Astrocyte (in vitro differentiated cells and primary cell): Measurements from ENCODE around the gene TENM4. TPM values are rescaled to one million over a fixed set of nuclear protein-coding genes. Genes with fewer than 3 reads are reported as not detected.

Experiments used
- DNase-seq: peaks from one replicate; pipeline ENCODE4 v3.0.0-alpha.2; 2010; ENCODE audit warnings: low read depth
- FAIRE-seq: peaks from 2 replicates; lab custom pipeline; 2011; peaks lifted over from hg19 to GRCh38; lab: Jason Lieb, UNC
- H2AFZ ChIP-seq: 2 replicates; pipeline ENCODE4 v1.6.0; 2012; ENCODE audit warnings: low read depth, low read length, inconsistent platforms
- H3K27ac ChIP-seq: 2 replicates; pipeline ENCODE4 v1.5.1; 2011; ENCODE audit warnings: low read depth, low read length, inconsistent platforms
- H3K27me3 ChIP-seq: 2 replicates; pipeline ENCODE4 v1.6.0; 2011; ENCODE audit warnings: low read length, inconsistent platforms; ENCODE audit not compliant: insufficient read depth
- H3K36me3 ChIP-seq: 2 replicates; pipeline ENCODE4 v1.5.1; 2011; ENCODE audit warnings: low read length, inconsistent platforms; ENCODE audit not compliant: insufficient read depth
- H3K4me1 ChIP-seq: 2 replicates; pipeline ENCODE4 v1.5.1; 2011; ENCODE audit warnings: low read length, inconsistent platforms; ENCODE audit not compliant: insufficient read depth
- H3K4me2 ChIP-seq: 2 replicates; pipeline ENCODE4 v1.6.0; 2012; ENCODE audit warnings: low read length, inconsistent platforms
- H3K4me3 ChIP-seq: 2 replicates; pipeline ENCODE4 v1.5.1; 2011; ENCODE audit warnings: low read depth, mild to moderate bottlenecking, low read length, inconsistent platforms; ENCODE audit not compliant: insufficient read depth
- H3K79me2 ChIP-seq: 2 replicates; pipeline ENCODE4 v1.6.0; 2012; ENCODE audit warnings: mild to moderate bottlenecking, low read length, inconsistent platforms; ENCODE audit not compliant: insufficient read depth
- H3K9ac ChIP-seq: 2 replicates; pipeline ENCODE4 v1.6.0; 2012; ENCODE audit warnings: mild to moderate bottlenecking, low read length, inconsistent platforms
- H3K9me3 ChIP-seq: 2 replicates; pipeline ENCODE4 v1.5.1; 2012; ENCODE audit warnings: low read depth, mild to moderate bottlenecking, low read length, inconsistent platforms; ENCODE audit not compliant: insufficient read depth
- H4K20me1 ChIP-seq: 2 replicates; pipeline ENCODE4 v1.6.0; 2012; ENCODE audit warnings: low read length, inconsistent platforms; ENCODE audit not compliant: insufficient read depth
- H3K27ac Mint-ChIP-seq: one replicate; pipeline ENCODE4 v1.8.0; 2021; ENCODE audit warnings: mild to moderate bottlenecking, mixed read lengths; ENCODE audit not compliant: unreplicated experiment
- H3K27me3 Mint-ChIP-seq: one replicate; pipeline ENCODE4 v1.8.0; 2021; ENCODE audit warnings: low read depth, mixed read lengths; ENCODE audit not compliant: unreplicated experiment
- H3K36me3 Mint-ChIP-seq: one replicate; pipeline ENCODE4 v1.8.0; 2021; ENCODE audit warnings: low read depth, mixed read lengths; ENCODE audit not compliant: unreplicated experiment
- H3K4me1 Mint-ChIP-seq: one replicate; pipeline ENCODE4 v1.8.0; 2021; ENCODE audit warnings: low read depth, mixed read lengths; ENCODE audit not compliant: unreplicated experiment
- H3K4me3 Mint-ChIP-seq: one replicate; pipeline ENCODE4 v1.8.0; 2021; ENCODE audit warnings: mild to moderate bottlenecking, moderate library complexity, mixed read lengths; ENCODE audit not compliant: unreplicated experiment
- H3K9me3 Mint-ChIP-seq: one replicate; pipeline ENCODE4 v1.8.0; 2021; ENCODE audit warnings: mild to moderate bottlenecking, mixed read lengths; ENCODE audit not compliant: unreplicated experiment
- EZH2 ChIP-seq: IDR thresholded peaks from 2 replicates; pipeline ENCODE4 v1.6.1; 2012; ENCODE audit warnings: mild to moderate bottlenecking, low read length, inconsistent platforms; ENCODE audit not compliant: insufficient read depth
- total RNA-seq: library from RNA; stranded (reverse); gene quantifications from 2 replicates; pipeline ENCODE4 v1.2.1, GENCODE V29; 2021
- TF ChIP-seq, protein P1 (sequence below): IDR thresholded peaks from 2 replicates; pipeline ENCODE4 v1.5.1; 2011; ENCODE audit warnings: low read depth, mild to moderate bottlenecking, inconsistent platforms, low read length, moderate library complexity; ENCODE audit not compliant: insufficient read depth

The TENM4 gene
- total RNA-seq, 1 donor from 2014 or later, result 7.5 TPM

DNA sequence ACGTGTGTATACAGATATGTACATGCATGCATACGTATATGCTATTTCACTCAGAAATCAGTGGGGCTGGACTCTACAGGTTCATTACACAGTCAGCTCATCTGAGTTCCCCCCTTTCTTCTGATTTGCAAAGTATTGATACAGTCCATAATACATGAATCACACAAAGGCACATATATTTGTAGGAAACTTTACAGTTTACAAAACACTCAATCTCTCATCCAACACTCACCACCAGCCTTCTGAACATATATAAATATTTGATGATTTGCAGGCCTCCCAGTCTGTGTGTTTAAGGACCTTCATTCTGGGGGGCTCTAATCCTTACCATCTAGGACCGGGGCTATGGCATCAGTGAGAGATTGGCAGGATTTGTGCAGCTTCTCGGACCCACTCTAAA, 293.8 kb downstream of the TENM4 start:
- H3K4me1 Mint-ChIP-seq, result no peaks in the 10 kb centered on the region
- no peaks in the 10 kb centered on the region for H3K27me3 ChIP-seq
- H3K27ac Mint-ChIP-seq, result no peak overlapping the region
- no peak overlapping the region for H3K4me2 ChIP-seq
- H3K9me3 Mint-ChIP-seq, result peaks cover 7% of the 10 kb centered on the region
- H3K79me2 ChIP-seq, result no peaks in the 10 kb centered on the region
- no peak overlapping the region for H2AFZ ChIP-seq
- no peaks in the 10 kb centered on the region for H3K36me3 ChIP-seq
- H3K4me3 ChIP-seq, result no peak overlapping the region
- no peaks in the 10 kb centered on the region for H3K27me3 Mint-ChIP-seq
- H3K36me3 Mint-ChIP-seq, result no peaks in the 10 kb centered on the region
- H4K20me1 ChIP-seq, result no peaks in the 10 kb centered on the region
- DNase-seq (no peak), FAIRE-seq (no peak)
- no peak overlapping the region for H3K27ac ChIP-seq
- H3K4me3 Mint-ChIP-seq, result no peak overlapping the region
- H3K9me3 ChIP-seq, result no peaks in the 10 kb centered on the region
- no peak for TF ChIP-seq EZH2
- TF ChIP-seq, protein P1, sequence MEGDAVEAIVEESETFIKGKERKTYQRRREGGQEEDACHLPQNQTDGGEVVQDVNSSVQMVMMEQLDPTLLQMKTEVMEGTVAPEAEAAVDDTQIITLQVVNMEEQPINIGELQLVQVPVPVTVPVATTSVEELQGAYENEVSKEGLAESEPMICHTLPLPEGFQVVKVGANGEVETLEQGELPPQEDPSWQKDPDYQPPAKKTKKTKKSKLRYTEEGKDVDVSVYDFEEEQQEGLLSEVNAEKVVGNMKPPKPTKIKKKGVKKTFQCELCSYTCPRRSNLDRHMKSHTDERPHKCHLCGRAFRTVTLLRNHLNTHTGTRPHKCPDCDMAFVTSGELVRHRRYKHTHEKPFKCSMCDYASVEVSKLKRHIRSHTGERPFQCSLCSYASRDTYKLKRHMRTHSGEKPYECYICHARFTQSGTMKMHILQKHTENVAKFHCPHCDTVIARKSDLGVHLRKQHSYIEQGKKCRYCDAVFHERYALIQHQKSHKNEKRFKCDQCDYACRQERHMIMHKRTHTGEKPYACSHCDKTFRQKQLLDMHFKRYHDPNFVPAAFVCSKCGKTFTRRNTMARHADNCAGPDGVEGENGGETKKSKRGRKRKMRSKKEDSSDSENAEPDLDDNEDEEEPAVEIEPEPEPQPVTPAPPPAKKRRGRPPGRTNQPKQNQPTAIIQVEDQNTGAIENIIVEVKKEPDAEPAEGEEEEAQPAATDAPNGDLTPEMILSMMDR, result no peak
- H3K9ac ChIP-seq, result no peak overlapping the region
- H3K4me1 ChIP-seq, result no peaks in the 10 kb centered on the region

DNA sequence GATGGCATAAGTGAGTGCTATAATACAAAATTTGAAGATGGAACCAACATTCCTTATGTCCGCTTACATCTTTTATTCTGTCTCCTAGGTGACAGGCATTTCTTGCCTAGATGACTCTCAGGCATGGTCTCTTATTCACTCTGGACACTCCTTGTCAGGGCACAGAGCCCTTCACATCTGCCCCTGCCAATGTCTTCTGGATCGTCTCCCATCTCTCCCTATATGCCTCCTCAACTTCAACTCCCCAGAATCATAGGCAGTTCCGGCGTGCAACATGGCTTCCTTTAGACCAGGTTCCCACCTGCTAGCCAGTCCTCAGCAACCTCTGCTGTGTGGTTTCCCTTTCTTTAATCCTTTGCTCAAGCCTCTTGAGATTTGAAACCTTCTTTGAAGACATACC, 300.9 kb downstream of the TENM4 start:
- no peak for TF ChIP-seq EZH2
- TF ChIP-seq, protein P1, result no peak
- H3K9ac ChIP-seq, result no peak overlapping the region
- H3K4me2 ChIP-seq, result no peak overlapping the region
- no peaks in the 10 kb centered on the region for H3K27me3 Mint-ChIP-seq
- FAIRE-seq (no peak), DNase-seq (no peak)
- H3K4me1 Mint-ChIP-seq, result no peaks in the 10 kb centered on the region
- H3K27ac Mint-ChIP-seq, result no peak overlapping the region
- no peaks in the 10 kb centered on the region for H3K79me2 ChIP-seq
- H3K4me3 Mint-ChIP-seq, result no peak overlapping the region
- H3K9me3 Mint-ChIP-seq, result peaks cover 9% of the 10 kb centered on the region
- no peaks in the 10 kb centered on the region for H3K4me1 ChIP-seq
- no peaks in the 10 kb centered on the region for H3K27me3 ChIP-seq
- no peaks in the 10 kb centered on the region for H3K9me3 ChIP-seq
- H4K20me1 ChIP-seq, result no peaks in the 10 kb centered on the region
- H2AFZ ChIP-seq, result no peak overlapping the region
- no peak overlapping the region for H3K27ac ChIP-seq
- H3K4me3 ChIP-seq, result no peak overlapping the region
- no peaks in the 10 kb centered on the region for H3K36me3 Mint-ChIP-seq
- no peaks in the 10 kb centered on the region for H3K36me3 ChIP-seq

DNA sequence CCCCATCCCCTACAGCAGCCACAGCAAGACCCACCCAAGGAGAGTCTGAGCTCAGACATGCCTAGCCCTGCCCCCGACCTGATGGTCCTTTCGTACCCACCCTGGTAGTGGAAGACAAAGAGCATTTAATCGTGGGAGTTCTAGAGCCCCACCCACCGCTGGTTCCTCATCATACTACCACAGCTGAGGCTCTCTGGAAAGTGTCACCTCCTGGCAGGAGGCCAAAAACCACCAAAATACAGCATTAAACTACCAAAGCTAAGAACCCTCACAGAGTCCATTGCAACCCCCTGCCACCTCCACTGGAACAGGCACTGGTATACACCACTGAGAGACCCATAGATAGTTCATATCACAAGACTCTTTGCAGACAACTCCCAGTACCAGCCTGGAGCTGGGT, 311.1 kb downstream of the TENM4 start:
- no peaks in the 10 kb centered on the region for H3K4me1 ChIP-seq
- no peak overlapping the region for H3K4me3 ChIP-seq

More for the DNA sequence above, 311.1 kb downstream of the TENM4 start:
- Mint-ChIP-seq H3K4me1 (no peaks in the 10 kb centered on the region), H3K27ac (no peak overlapping the region), H3K36me3 (peaks cover 2% of the 10 kb centered on the region), H3K4me3 (no peak overlapping the region), H3K27me3 (no peaks in the 10 kb centered on the region), H3K9me3 (peaks cover 26% of the 10 kb centered on the region)
- DNase-seq (no peak), FAIRE-seq (no peak)
- Histone ChIP-seq H2AFZ (no peak overlapping the region), H3K27me3 (no peaks in the 10 kb centered on the region), H3K36me3 (no peaks in the 10 kb centered on the region), H3K27ac (no peak overlapping the region), H3K9me3 (no peaks in the 10 kb centered on the region), H4K20me1 (no peaks in the 10 kb centered on the region), H3K79me2 (no peaks in the 10 kb centered on the region), H3K4me2 (no peak overlapping the region), H3K9ac (no peak overlapping the region)
- TF ChIP-seq, protein P1, result no peak
- TF ChIP-seq EZH2, result no peak
